Upper lobe of right lung (tissue), 1 donor: Measurements from ENCODE around the gene AKAP10. TPM values are rescaled to one million over a fixed set of nuclear protein-coding genes. Genes with fewer than 3 reads are reported as not detected.

ENCODE experiments used
- ATAC-seq: fragments of 200-7000 bp; cut with Tn5 transposase; one replicate; pipeline ENCODE4 v1.9.1; 2020; ENCODE audit warnings: mild to moderate bottlenecking, moderate library complexity
- DNase-seq: peaks from one replicate; pipeline ENCODE4 v3.0.0-alpha.2; 2020
- H3K27ac ChIP-seq: fragments of 200-600 bp; one replicate; pipeline ENCODE4 v1.8.0; 2022
- H3K27me3 ChIP-seq: fragments of 200-600 bp; one replicate; pipeline ENCODE4 v1.8.0; 2022; ENCODE audit warnings: mild to moderate bottlenecking
- H3K36me3 ChIP-seq: fragments of 200-600 bp; one replicate; pipeline ENCODE4 v1.8.0; 2022
- H3K4me1 ChIP-seq: fragments of 200-600 bp; one replicate; pipeline ENCODE4 v1.8.0; 2022
- H3K4me3 ChIP-seq: fragments of 200-600 bp; one replicate; pipeline ENCODE4 v1.8.0; 2022; ENCODE audit warnings: mild to moderate bottlenecking
- H3K9me3 ChIP-seq: fragments of 200-600 bp; one replicate; pipeline ENCODE4 v1.8.0; 2022
- intact Hi-C: fragments of 100-400 bp; cut with DNase I; formaldehyde crosslinking; loops from one replicate; pipeline ENCODE4 v1.11.0; 2022
- total RNA-seq: library from RNA; stranded (reverse); fragmentation: NEBNext Ultra II Directional; extraction: Animal tissue kit (Norgen Biotek cat#: 25700); gene quantifications from one replicate; pipeline ENCODE4 v1.2.1, GENCODE V29; 2021
- TF ChIP-seq, protein P1 (sequence below): fragments of 200-600 bp; IDR thresholded peaks from one replicate; pipeline ENCODE4 v1.8.0; 2022; ENCODE audit warnings: antibody characterized with exemption
- donor health status: DM: no; HTN: yes; CAD: no; lungs with severe emphysema.

Gene AKAP10
- total RNA-seq, 1 donor from 2014 or later: 42.3 TPM

DNA sequence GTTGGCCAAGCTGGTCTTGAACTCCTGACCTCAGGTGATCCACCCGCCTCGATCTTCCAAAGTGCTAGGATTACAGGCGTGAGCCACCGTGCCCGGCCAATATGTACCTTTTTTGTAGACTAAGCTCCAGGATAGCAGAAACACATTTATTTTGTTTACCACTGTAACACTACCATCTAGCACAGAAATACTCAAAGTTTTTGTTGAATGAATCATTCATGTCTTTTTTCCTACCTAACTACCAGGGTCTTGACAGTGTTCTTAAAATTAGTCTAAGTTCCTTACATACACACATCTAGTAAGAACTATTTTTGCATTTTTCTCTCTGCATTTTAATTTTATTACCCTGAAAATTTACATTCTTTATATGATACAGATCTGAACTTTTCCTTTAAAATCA is 44.4 kb downstream of the AKAP10 start:
- H3K4me3 ChIP-seq: no peak overlapping the region
- H3K27me3 ChIP-seq: no peaks in the 10 kb centered on the region
- no peak overlapping the region for H3K27ac ChIP-seq
- ATAC-seq (no peak), DNase-seq (no peak)
- H3K36me3 ChIP-seq: peaks cover 94% of the 10 kb centered on the region
- no peaks in the 10 kb centered on the region for H3K9me3 ChIP-seq
- H3K4me1 ChIP-seq: no peaks in the 10 kb centered on the region
- TF ChIP-seq, protein P1, sequence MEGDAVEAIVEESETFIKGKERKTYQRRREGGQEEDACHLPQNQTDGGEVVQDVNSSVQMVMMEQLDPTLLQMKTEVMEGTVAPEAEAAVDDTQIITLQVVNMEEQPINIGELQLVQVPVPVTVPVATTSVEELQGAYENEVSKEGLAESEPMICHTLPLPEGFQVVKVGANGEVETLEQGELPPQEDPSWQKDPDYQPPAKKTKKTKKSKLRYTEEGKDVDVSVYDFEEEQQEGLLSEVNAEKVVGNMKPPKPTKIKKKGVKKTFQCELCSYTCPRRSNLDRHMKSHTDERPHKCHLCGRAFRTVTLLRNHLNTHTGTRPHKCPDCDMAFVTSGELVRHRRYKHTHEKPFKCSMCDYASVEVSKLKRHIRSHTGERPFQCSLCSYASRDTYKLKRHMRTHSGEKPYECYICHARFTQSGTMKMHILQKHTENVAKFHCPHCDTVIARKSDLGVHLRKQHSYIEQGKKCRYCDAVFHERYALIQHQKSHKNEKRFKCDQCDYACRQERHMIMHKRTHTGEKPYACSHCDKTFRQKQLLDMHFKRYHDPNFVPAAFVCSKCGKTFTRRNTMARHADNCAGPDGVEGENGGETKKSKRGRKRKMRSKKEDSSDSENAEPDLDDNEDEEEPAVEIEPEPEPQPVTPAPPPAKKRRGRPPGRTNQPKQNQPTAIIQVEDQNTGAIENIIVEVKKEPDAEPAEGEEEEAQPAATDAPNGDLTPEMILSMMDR: no peak
- intact Hi-C loops: no loop called here

DNA sequence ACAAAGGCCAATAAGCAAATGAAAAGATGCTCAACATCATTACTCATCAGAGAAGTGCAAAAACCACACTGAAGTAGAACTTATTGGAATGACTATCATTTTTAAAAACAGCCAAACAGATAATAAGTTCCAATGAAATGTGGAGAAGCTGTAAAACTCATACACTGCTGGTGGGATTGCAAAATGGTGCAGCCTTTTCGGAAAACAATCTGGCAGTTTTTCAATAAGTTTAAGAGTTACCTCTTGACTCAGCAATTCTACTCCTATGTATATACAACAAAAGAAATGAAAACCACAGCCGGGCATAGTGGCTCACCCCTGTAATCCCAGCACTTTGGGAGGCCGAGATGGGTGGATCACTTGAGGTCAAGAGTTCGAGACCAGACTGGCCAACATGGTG is 49.3 kb downstream of the AKAP10 start:
- no peaks in the 10 kb centered on the region for H3K27me3 ChIP-seq
- ATAC-seq (no peak), DNase-seq (no peak)
- H3K9me3 ChIP-seq: no peaks in the 10 kb centered on the region
- no peak overlapping the region for H3K4me3 ChIP-seq
- H3K27ac ChIP-seq: no peak overlapping the region
- TF ChIP-seq, protein P1: no peak
- peaks cover 80% of the 10 kb centered on the region for H3K36me3 ChIP-seq
- intact Hi-C loops: no loop called here
- H3K4me1 ChIP-seq: no peaks in the 10 kb centered on the region

DNA sequence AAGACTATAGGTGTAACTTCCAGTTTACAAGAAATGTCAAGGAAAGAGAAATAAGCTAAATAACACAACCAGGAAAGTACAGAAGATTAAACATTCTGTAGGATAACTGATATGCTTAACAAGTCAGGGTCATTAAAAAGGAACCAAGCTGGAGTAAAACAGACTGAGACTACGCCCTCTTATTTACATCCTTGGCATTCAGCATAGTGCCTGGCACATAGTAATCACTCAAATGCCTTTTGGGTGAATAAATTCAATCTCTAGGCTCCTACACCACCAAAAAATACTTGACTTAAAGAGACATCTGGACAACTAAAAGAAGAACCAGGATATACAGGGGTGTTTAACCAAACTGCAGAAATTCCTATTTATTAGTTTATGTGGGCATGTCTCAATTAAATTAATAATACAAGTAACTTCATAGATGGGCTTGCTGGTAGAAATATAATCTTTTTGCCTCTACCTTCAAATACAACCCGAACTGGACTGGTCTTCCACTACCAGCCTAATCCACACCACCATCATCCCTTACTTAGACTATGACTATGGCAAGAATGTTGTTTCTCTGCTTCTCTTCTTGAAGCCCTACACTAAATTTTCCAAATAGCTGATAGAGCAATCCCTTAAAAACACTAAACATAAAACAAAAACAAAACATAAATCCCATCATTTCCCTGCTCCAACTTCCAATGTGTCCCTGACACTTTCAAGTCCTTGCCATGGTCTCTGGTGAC is 62.2 kb downstream of the AKAP10 start:
- Histone ChIP-seq H3K27ac (no peak overlapping the region), H3K4me3 (no peak overlapping the region), H3K9me3 (no peaks in the 10 kb centered on the region), H3K4me1 (no peaks in the 10 kb centered on the region), H3K27me3 (no peaks in the 10 kb centered on the region), H3K36me3 (peaks cover 96% of the 10 kb centered on the region)
- TF ChIP-seq, protein P1: no peak
- intact Hi-C loops: no loop called here
- no peak for DNase-seq
- no peak for ATAC-seq

DNA sequence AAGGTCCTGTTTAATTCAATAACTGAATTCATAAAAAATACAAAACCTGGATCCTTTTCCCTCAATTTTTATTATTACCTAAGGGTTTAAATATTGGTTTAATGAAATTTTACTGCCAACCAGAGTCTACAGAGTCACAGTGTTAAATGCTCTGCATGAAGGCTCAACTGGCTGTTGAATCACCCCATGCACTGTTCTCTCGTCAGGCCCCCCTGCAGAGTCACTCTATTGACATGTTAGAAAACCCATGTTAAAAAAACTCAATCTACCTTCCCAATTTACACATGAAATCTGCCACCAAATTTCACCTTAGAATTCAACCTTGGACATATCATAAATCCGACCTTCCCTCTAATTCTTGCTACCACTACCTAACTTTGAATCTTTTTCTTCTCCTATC is 66.6 kb downstream of the AKAP10 start:
- no peak overlapping the region for H3K4me3 ChIP-seq
- H3K27ac ChIP-seq: no peak overlapping the region
- DNase-seq (no peak), ATAC-seq (no peak)
- no peaks in the 10 kb centered on the region for H3K4me1 ChIP-seq
- peaks cover 96% of the 10 kb centered on the region for H3K36me3 ChIP-seq
- TF ChIP-seq, protein P1: no peak
- intact Hi-C loops: no loop called here
- no peaks in the 10 kb centered on the region for H3K9me3 ChIP-seq
- no peaks in the 10 kb centered on the region for H3K27me3 ChIP-seq

DNA sequence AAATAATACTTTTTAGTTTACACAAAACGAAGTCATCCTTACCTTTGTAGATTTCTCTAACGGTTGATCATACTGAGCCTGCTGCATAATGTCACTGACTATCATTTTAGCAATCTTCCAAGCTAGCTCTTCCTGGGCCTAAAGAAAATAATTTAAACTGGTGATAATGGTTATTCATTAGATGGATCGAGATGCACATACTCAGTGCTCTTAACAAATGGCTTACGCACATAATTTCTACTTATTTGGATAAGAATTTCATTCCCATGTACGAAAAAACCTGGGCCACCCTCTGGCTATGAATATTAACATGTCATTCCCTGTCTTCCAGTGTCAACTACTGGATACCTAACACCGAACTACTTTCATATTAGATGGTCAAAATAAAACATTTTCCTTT is 68.5 kb downstream of the AKAP10 start:
- Histone ChIP-seq H3K27me3 (no peaks in the 10 kb centered on the region), H3K4me1 (peaks cover 6% of the 10 kb centered on the region), H3K9me3 (no peaks in the 10 kb centered on the region), H3K36me3 (peaks cover 96% of the 10 kb centered on the region), H3K27ac (no peak overlapping the region), H3K4me3 (no peak overlapping the region)
- intact Hi-C loops: no loop called here
- DNase-seq (no peak), ATAC-seq (no peak)
- TF ChIP-seq, protein P1: no peak

DNA sequence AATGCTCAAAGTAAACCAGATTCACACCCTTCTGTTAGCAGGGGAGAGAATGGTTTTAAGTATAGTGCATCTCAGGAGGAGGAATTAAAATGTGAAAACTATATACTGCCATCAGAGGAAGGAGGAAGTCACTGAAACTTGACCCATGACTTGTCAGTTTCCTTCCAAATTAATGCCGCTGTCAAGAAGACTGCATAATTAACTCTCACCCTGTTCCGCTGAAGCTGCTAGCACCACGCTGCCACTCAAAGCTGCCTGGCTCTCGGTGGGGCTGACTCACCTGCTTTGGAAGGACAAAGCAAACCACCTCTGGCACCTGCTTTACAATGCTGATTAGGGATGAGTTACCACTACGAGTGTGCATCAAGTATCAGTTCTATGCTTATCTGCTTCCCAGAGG is 72.1 kb downstream of the AKAP10 start:
- H3K27ac ChIP-seq: no peak overlapping the region
- H3K4me1 ChIP-seq: peaks cover 11% of the 10 kb centered on the region

More for the DNA sequence above, 72.1 kb downstream of the AKAP10 start:
- no peak overlapping the region for H3K4me3 ChIP-seq
- peaks cover 82% of the 10 kb centered on the region for H3K36me3 ChIP-seq
- intact Hi-C loops: no loop called here
- H3K9me3 ChIP-seq: no peaks in the 10 kb centered on the region
- DNase-seq (no peak), ATAC-seq (peak; percentile 44)
- H3K27me3 ChIP-seq: no peaks in the 10 kb centered on the region
- TF ChIP-seq, protein P1: no peak
